ENCODE data around the gene SLC8A1. TPM values are rescaled to one million over a fixed set of nuclear protein-coding genes. Genes with fewer than 3 reads are reported as not detected.

SLC8A1 gene
- total RNA-seq, 1 experiment from 2014 or later, result 1.7 TPM

- Histone ChIP-seq H3K14ac (ENCODE audit: insufficient read depth, low read length) (no peak overlapping the region), H2AK5ac (ENCODE audit: insufficient read length, low read length) (no peak overlapping the region), H3K23me2 (ENCODE audit: insufficient read length, low read depth, low read length, poor library complexity, severe bottlenecking) (no peaks in the 10 kb centered on the region), H2BK15ac (ENCODE audit: low read depth, low read length) (no peak overlapping the region), H3K4ac (ENCODE audit: low read depth, low read length) (no peak overlapping the region), H4K91ac (ENCODE audit: insufficient read length, low read depth, low read length) (no peak overlapping the region), H2BK20ac (ENCODE audit: low read depth, low read length, poor library complexity, severe bottlenecking) (no peak overlapping the region), H3K4me2 (ENCODE audit: insufficient read depth, insufficient read length, low read length) (no peak overlapping the region), H3K27me3 (ENCODE audit: insufficient read depth, low read length) (no peaks in the 10 kb centered on the region), H4K8ac (replicated peaks; ENCODE audit: insufficient read length, low read depth, low read length) (no peak overlapping the region), H3K4me1 (ENCODE audit: insufficient read depth, low read length) (peaks cover 2% of the 10 kb centered on the region; the same call in 1 of the 2 replicates), H3K56ac (ENCODE audit: insufficient read length, low read depth, low read length) (no peak overlapping the region), H3K9ac (ENCODE audit: extremely low read depth, insufficient read length, low read length) (no peak overlapping the region), H4K5ac (ENCODE audit: insufficient read length, low read depth, low read length) (no peak overlapping the region), H2BK5ac (ENCODE audit: insufficient read length, low read length) (no peak overlapping the region), H2BK12ac (ENCODE audit: insufficient read length, low read depth, low read length) (no peak overlapping the region), H3K23ac (ENCODE audit: insufficient read length, low read depth, low read length) (no peak overlapping the region), H4K20me1 (ENCODE audit: control insufficient read depth, insufficient read depth, insufficient read length) (no peaks in the 10 kb centered on the region), H2BK120ac (ENCODE audit: low read depth, low read length, poor library complexity, severe bottlenecking) (no peak overlapping the region), H3K9me3 (ENCODE audit: control insufficient read depth, low read depth, low read length) (no peaks in the 10 kb centered on the region), H3K27ac (ENCODE audit: insufficient read length, low read depth, low read length) (no peak overlapping the region), H3K79me2 (ENCODE audit: insufficient read depth, low read length) (no peaks in the 10 kb centered on the region), H2AFZ (ENCODE audit: low read length) (no peak overlapping the region), H3T11ph (ENCODE audit: low read length) (no peak overlapping the region), H3K79me1 (ENCODE audit: insufficient read depth, low read depth, low read length, poor library complexity, severe bottlenecking) (no peaks in the 10 kb centered on the region), H3K18ac (ENCODE audit: insufficient read length, low read depth, low read length) (no peak overlapping the region)
- H3K4me3 Mint-ChIP-seq, result no peak overlapping the region
- TF ChIP-seq CTCF (conservative IDR thresholded peaks at IDR 0.05), result no peak
- no peaks in the 10 kb centered on the region for H3K27me3 Mint-ChIP-seq (ENCODE audit: low read depth)
- DNase-seq, result no peak
- H3K4me1 Mint-ChIP-seq, result peaks cover 20 to 35% of the 10 kb centered on the region in 2 experiments
- WGBS (ENCODE audit: extremely low coverage, insufficient read length, low lambda C conversion rate), result no CpG with 5 or more reads among the region's 2 CpGs
- no peak overlapping the region for H3K27ac Mint-ChIP-seq
- no peaks in the 10 kb centered on the region for H3K9me3 Mint-ChIP-seq
- H3K36me3 Mint-ChIP-seq (ENCODE audit: insufficient read depth in 1 of 3, low read depth in 3 of 3), result no peaks in the 10 kb centered on the region
Observed at GRCh38 chr2:40103590-40103989, 348.3 kb downstream of the SLC8A1 start.

All from H9 (cell line).